Adrenal gland (tissue), 5 donors: ENCODE data around the gene UNC5CL.

ENCODE experiments used
- CTCF ChIP-seq, 6 experiments: fragments of 450-650 bp in 4 of 6; fragments of 200-600 bp in 2 of 6; sonication (generic) in 1 of 6; IDR thresholded peaks; 1 replicate in 5 of 6; 2 replicates in 1 of 6; pipeline versions ENCODE4 v1.5.1 to v1.8.0; 2016 to 2021; ENCODE audit warnings: antibody characterized with exemption in 6 of 6, mild to moderate bottlenecking in 2 of 6, moderate library complexity in 1 of 6
- POLR2A ChIP-seq, 2 donors: fragments of 450-650 bp; IDR thresholded peaks; one replicate each; pipeline ENCODE4 v1.6.1; 2017; ENCODE audit warnings: antibody characterized with exemption in 2 of 2, mild to moderate bottlenecking in 2 of 2, moderate library complexity in 1 of 2
- donor health status: DM: no; HTN: no; CAD: no.

- TF ChIP-seq CTCF (IDR thresholded peaks at IDR 0.05) (no peak), POLR2A (IDR thresholded peaks at IDR 0.05) (no peak)
Measured at GRCh38 chr6:41000248-41000647, 38.8 kb downstream of the UNC5CL start.
